Thoracic aorta (tissue), 2 donors: Measurements from ENCODE around the gene AGAP9. TPM values are rescaled to one million over a fixed set of nuclear protein-coding genes. Genes with fewer than 3 reads are reported as not detected.
"Not testable (repeated sequence)": the region's sequence is repeated elsewhere in the genome, so short reads cannot be mapped to it uniquely, and the experiment has no call there.

Experiments
- ATAC-seq: fragments of 150-250 bp; one replicate; pipeline ENCODE4 v1.8.0; 2017; ENCODE audit warnings: low read depth; ENCODE audit not compliant: insufficient number of reproducible peaks, low FRiP score
- DNase-seq: peaks from one replicate; pipeline ENCODE4 v3.0.0-alpha.2; 2020; ENCODE audit warnings: low spot score
- H3K27ac ChIP-seq, 2 donors: fragments of 200-600 bp; sonication (generic); 1 replicate in 1 of 2; 2 replicates in 1 of 2; pipeline ENCODE4 v1.5.1; 2016; ENCODE audit warnings: mild to moderate bottlenecking in 2 of 2, moderate library complexity in 2 of 2
- H3K27me3 ChIP-seq: fragments of 200-600 bp; sonication (generic); replicated peaks from 2 replicates; pipeline ENCODE4 v1.6.0; 2016; ENCODE audit warnings: mild to moderate bottlenecking; ENCODE audit not compliant: insufficient read depth
- H3K36me3 ChIP-seq: fragments of 200-600 bp; sonication (generic); one replicate; pipeline ENCODE4 v1.5.1; 2016
- H3K4me1 ChIP-seq, 2 donors: fragments of 200-600 bp; sonication (generic); 1 replicate in 1 of 2; 2 replicates in 1 of 2; pipeline versions ENCODE4 v1.5.1 to v1.6.0; 2016; ENCODE audit warnings: low read depth in 2 of 2, mild to moderate bottlenecking in 1 of 2; ENCODE audit not compliant: control insufficient read depth in 1 of 2
- H3K4me3 ChIP-seq: fragments of 200-600 bp; sonication (generic); 2 replicates; pipeline ENCODE4 v1.5.1; 2016; ENCODE audit warnings: mild to moderate bottlenecking
- H3K9me3 ChIP-seq: fragments of 200-600 bp; sonication (generic); 2 replicates; pipeline ENCODE4 v1.5.1; 2016
- total RNA-seq, 2 donors: library from RNA; depleted of rRNA; stranded (reverse); fragments of >200 nt; gene quantifications; one replicate each; pipeline versions ENCODE4 v1.1.0 to v1.2.3, GENCODE V29; 2016

AGAP9 gene
- total RNA-seq, 2 donors from 2014 or later: 8.9 to 13.9 TPM

- H3K9me3 ChIP-seq, H3K4me3 ChIP-seq, H3K36me3 ChIP-seq, H3K27ac ChIP-seq, DNase-seq, ATAC-seq, H3K4me1 ChIP-seq, H3K27me3 ChIP-seq: not testable (repeated sequence)
Observed at GRCh38 chr10:47482367-47482766, 41.1 kb downstream of the AGAP9 start.

GRCh38 chr10:47481768-47482181 is 41.7 kb downstream of the AGAP9 start:
- not testable (repeated sequence) for H3K27me3 ChIP-seq, H3K36me3 ChIP-seq, H3K4me1 ChIP-seq, H3K9me3 ChIP-seq, H3K4me3 ChIP-seq, H3K27ac ChIP-seq, DNase-seq, ATAC-seq

- H3K27ac ChIP-seq, H3K9me3 ChIP-seq, ATAC-seq, H3K27me3 ChIP-seq, DNase-seq, H3K4me3 ChIP-seq, H3K4me1 ChIP-seq, H3K36me3 ChIP-seq: not testable (repeated sequence)
Observed at GRCh38 chr10:47481182-47481766, 42.2 kb downstream of the AGAP9 start.

GRCh38 chr10:47480133-47480532 is 43.3 kb downstream of the AGAP9 start:
- not testable (repeated sequence) for H3K36me3 ChIP-seq, ATAC-seq, H3K9me3 ChIP-seq, H3K4me3 ChIP-seq, H3K4me1 ChIP-seq, H3K27ac ChIP-seq, DNase-seq, H3K27me3 ChIP-seq

GRCh38 chr10:47478114-47478513 is 45.3 kb downstream of the AGAP9 start:
- not testable (repeated sequence) for H3K27me3 ChIP-seq, ATAC-seq, H3K9me3 ChIP-seq, DNase-seq, H3K27ac ChIP-seq, H3K4me3 ChIP-seq, H3K36me3 ChIP-seq, H3K4me1 ChIP-seq

- H3K27ac ChIP-seq, H3K27me3 ChIP-seq, ATAC-seq, DNase-seq, H3K4me1 ChIP-seq, H3K9me3 ChIP-seq, H3K36me3 ChIP-seq, H3K4me3 ChIP-seq: not testable (repeated sequence)
Observed at GRCh38 chr10:47477078-47477477, 46.4 kb downstream of the AGAP9 start.

GRCh38 chr10:47475101-47475500 is 48.3 kb downstream of the AGAP9 start:
- H3K27me3 ChIP-seq, ATAC-seq: not testable (repeated sequence)

GRCh38 chr10:47473516-47473915 is 49.9 kb downstream of the AGAP9 start:
- H3K4me3 ChIP-seq, H3K27me3 ChIP-seq, H3K27ac ChIP-seq, H3K4me1 ChIP-seq, DNase-seq, ATAC-seq, H3K36me3 ChIP-seq, H3K9me3 ChIP-seq: not testable (repeated sequence)

More at GRCh38 chr10:47475101-47475500, 48.3 kb downstream of the AGAP9 start:
- not testable (repeated sequence) for H3K9me3 ChIP-seq, H3K27ac ChIP-seq, DNase-seq, H3K36me3 ChIP-seq, H3K4me1 ChIP-seq, H3K4me3 ChIP-seq

GRCh38 chr10:47472647-47473046 is 50.8 kb downstream of the AGAP9 start:
- H3K9me3 ChIP-seq, H3K4me3 ChIP-seq, ATAC-seq, H3K36me3 ChIP-seq, H3K27ac ChIP-seq, H3K4me1 ChIP-seq, DNase-seq, H3K27me3 ChIP-seq: not testable (repeated sequence)

GRCh38 chr10:47472072-47472471 is 51.4 kb downstream of the AGAP9 start:
- not testable (repeated sequence) for H3K27ac ChIP-seq, H3K27me3 ChIP-seq, H3K4me1 ChIP-seq, H3K9me3 ChIP-seq, ATAC-seq, H3K36me3 ChIP-seq, H3K4me3 ChIP-seq, DNase-seq

GRCh38 chr10:47468731-47469528 is 54.5 kb downstream of the AGAP9 start:
- not testable (repeated sequence) for ATAC-seq, H3K36me3 ChIP-seq, H3K27ac ChIP-seq, DNase-seq, H3K9me3 ChIP-seq, H3K4me1 ChIP-seq, H3K4me3 ChIP-seq, H3K27me3 ChIP-seq

GRCh38 chr10:47467957-47468356 is 55.5 kb downstream of the AGAP9 start:
- ATAC-seq, H3K27ac ChIP-seq, H3K4me3 ChIP-seq, H3K27me3 ChIP-seq, H3K9me3 ChIP-seq, DNase-seq, H3K36me3 ChIP-seq, H3K4me1 ChIP-seq: not testable (repeated sequence)
